Ishikawa (cell line): ENCODE data around the gene SOCS1.

Experiments used
- TCF12 ChIP-seq: IDR thresholded peaks from 2 replicates; pipeline ENCODE4 v1.6.1; 2012; ENCODE audit warnings: low read depth
- TF ChIP-seq, protein P1 (sequence below): IDR thresholded peaks from 2 replicates; pipeline ENCODE4 v1.6.1; 2012

DNA sequence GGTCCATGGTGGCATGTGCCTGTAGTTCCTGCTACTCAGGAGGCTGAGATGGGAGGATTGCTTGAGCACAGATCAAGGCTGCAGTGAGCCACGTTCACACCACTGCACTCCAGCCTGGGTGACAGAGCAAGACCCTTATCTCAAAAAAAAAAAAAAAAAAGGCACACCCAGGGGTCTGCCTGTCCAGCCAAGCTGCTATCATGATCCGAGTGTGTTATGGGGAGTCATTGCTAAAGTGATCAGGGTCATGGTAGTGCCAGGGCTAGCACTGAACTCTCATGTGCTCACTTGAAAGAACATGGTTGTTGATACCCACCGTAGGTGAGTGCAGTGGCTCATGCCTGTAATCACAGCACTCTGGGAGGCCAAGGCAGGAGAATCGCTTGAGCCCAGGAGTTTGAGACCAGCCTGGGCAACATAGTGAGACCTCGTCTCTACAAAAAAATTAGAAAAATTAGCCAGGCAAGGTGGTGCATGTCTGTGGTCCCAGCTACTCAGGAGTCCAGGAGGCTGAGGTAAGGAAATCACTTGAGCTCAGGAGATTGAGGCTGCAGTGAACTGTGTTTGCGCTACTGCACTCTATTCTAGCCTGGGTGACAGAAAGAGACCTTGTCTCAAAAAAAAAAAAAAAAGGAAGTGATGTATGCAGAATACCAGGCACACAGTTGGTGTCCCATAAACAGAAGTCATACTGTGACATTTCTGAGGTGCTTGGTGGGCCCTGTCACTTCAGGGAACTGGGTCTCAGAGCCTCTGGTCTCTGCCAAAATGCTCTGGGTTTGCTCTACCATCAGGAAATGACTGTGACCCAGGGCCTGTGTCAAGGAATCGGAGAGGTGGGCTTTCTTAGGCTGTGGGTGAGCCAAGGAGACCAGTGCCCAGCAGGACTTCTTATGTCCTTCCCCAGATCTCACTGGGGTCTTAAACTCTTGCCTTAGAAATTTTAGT is 23.0 kb upstream of the SOCS1 start:
- TF ChIP-seq, protein P1, sequence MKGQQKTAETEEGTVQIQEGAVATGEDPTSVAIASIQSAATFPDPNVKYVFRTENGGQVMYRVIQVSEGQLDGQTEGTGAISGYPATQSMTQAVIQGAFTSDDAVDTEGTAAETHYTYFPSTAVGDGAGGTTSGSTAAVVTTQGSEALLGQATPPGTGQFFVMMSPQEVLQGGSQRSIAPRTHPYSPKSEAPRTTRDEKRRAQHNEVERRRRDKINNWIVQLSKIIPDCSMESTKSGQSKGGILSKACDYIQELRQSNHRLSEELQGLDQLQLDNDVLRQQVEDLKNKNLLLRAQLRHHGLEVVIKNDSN = no peak
- TF ChIP-seq TCF12 = no peak
